Measurements from ENCODE around the gene DLEU7.

The DLEU7 gene

GRCh38 chr13:50843257-50844083 is at the start of gene DLEU7:
Gene DLEU7, minus strand, starts transcription at chr13:50843692. Its CDS starts 46 bp downstream, at chr13:50843646.
- DNase-seq = no peak

DNA sequence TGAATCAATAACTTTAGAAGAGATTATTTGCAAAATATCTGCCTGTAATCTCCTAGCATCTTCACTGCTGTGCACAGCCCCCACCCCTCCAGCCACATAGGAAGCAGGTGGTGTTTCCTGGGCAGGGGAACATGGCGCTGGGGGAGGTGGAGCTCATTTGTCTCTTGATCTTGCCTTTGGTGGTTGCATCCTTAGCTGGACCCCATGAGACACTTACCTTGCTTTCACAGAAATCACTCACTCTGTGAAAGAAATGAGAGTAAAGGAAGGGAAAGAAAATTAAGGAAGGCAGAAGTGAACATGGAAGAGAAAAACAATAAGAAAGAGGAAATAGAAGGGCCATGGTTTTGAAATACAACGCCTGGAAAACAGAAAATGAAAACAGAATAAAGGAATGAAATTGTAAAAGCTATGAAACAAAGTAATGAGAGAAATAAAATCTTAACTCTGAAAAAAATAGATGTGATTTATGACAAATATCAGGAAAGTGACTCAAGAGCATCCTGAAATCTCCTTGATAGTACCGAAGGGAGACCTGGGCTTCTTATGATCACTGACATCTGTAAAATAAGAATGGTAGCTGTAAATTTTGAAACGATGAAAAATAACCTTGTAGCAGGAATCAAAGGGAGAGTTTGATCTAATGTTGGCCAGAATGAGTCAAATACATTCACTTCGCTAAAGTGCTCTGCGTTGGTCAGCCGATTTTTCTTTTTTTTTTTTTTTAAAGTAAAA is 48.9 kb upstream of the DLEU7 start:
- DNase-seq = no peak

GRCh38 chr13:50891206-50891605 is 47.7 kb upstream of the DLEU7 start:
- DNase-seq = no peak

GRCh38 chr13:50889317-50889716 is 45.8 kb upstream of the DLEU7 start:
- no peak for DNase-seq

DNA sequence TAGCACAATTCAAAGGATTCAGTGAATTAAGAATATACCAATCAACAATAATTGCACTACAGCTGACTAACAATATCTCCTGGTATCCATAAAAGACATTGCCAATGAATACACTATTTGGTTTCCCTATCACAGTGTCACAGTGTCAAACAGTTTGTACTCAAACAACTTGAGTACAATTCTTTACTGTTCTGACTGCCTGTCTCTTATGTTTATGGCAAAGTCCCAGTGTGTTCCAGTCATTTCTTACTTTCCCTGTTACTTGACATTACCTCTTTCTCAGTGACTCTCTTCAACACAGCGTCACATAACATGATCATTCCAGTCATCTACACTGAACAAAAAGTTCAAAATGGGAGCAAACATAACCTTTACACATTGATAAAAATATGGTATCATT is 44.9 kb upstream of the DLEU7 start:
- DNase-seq = no peak

GRCh38 chr13:50887151-50887550 is 43.7 kb upstream of the DLEU7 start:
- no peak for DNase-seq

GRCh38 chr13:50884265-50884664 is 40.8 kb upstream of the DLEU7 start:
- DNase-seq = no peak

- DNase-seq = no peak
Observed at GRCh38 chr13:50883728-50884127, 40.2 kb upstream of the DLEU7 start.

GRCh38 chr13:50882816-50883435 is 39.4 kb upstream of the DLEU7 start:
- no peak for DNase-seq

DNA sequence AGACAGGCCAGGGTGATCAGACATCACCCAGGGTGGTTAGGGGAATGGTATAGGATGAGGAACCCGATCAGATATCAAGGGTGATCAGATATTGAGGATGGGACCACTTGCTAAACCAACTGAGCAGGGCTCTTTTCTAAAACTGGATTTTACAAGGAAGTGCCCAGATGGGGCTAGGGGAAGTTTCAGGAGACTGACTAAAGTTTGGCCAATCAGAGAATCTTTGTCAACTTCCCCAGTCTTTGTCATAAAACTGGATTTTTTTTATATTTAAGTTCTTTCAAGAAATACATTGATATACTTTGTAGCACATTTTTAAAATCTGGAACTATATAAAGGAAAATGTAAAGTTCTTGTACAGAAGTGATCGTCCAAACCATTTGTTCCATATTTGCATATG is 30.5 kb upstream of the DLEU7 start:
- no peak for DNase-seq

- DNase-seq = no peak
Observed at GRCh38 chr13:50873467-50873866, 30.0 kb upstream of the DLEU7 start.

GRCh38 chr13:50871405-50871804 is 27.9 kb upstream of the DLEU7 start:
- DNase-seq = no peak

DNA sequence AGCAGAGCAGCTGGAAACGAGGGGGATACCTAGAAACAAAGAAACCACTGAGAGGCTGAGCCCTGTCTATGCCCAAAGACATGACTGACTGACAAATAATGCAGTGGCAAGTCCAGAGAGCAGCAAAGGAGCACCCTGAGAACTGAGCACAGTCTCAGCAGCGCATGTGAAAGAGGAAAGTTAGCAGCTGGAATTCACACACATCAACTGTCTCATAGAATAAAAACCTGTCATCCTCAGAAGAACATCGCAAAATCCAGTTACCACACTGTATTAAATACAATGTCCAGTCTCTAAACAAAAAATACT is 24.1 kb upstream of the DLEU7 start:
- DNase-seq = no peak

DNA sequence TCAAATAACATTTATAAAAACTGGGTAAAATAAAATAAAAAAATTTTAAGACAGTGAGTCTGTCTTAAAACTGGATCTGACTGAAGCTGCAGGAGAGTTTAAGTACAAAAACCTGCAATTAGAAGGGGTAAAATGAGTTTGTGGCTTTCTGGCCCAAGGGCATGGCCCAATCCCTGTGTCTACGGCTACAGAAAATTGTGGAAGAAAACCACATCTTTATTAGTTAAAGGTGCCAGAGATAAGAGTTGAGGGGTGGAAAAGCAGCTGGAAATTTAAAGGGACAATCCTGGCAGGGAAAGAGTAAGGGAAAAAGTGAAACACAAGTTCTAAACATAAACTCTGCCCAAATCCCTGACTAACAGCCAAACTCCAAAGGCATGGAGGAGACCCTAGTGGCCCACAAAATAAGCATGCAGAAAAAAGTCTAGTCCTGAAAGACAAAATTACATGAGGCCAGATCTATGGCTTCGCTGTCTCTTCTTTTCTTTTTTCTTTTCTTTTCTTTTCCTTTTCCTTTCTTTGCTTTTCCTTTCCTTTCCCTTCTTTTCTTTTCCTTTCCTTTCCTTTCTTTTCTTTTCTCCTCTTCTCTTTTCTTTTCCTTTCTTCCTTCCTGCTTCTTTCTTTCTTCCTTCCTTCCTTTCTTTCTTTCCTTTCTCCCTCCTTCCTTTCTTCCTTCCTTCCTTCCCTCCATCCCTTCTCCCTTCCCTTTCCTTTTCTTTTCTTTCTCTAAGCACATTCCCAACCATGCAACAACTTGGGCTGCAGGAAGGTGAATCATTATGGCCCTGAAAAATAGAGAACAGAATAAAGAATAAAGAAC is 23.5 kb upstream of the DLEU7 start:
- DNase-seq = no peak

GRCh38 chr13:50864492-50864891 is 21.0 kb upstream of the DLEU7 start:
- DNase-seq = no peak

GRCh38 chr13:50855681-50856080 is 12.2 kb upstream of the DLEU7 start:
- no peak for DNase-seq

DNA sequence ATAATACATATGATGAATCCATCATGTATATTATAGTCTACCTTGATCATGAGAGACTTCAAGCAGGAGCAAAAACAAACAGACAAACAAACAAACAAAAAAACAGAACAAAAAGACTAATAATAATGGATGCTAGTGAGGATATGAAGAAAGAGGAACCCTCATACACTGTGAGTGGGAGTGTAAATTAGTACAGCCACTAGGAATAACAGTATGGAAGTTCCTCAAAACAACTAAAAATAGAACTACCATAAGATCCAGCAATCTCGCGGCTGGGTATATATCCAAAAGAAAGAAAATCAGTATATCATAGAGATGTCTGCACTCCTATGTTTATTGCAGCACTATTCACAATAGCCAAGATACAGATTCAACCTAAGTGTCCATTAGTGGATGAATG is 7.0 kb upstream of the DLEU7 start:
- DNase-seq = no peak

DNA sequence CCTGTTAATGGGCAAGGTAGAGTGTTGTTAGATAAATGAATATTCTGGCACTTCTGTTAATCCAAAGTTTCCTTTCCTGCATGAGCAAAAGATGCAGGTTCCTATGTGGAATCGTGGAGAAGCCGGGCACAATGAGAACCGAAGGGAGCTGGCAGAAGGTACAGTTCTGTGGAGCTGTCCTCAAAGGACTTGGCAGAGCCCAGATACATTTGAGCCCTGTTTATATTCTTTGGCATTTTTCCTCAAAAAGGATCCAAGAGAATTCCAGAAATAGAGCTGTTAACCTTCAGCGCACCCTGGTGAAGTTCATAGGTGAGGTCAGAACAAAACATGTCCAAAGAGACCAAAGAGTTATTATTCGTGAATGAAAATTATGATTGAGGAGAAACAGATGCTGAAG is 4.0 kb upstream of the DLEU7 start:
- no peak for DNase-seq

GRCh38 chr13:50846861-50847475 is 3.5 kb upstream of the DLEU7 start:
- DNase-seq = no peak

DNA sequence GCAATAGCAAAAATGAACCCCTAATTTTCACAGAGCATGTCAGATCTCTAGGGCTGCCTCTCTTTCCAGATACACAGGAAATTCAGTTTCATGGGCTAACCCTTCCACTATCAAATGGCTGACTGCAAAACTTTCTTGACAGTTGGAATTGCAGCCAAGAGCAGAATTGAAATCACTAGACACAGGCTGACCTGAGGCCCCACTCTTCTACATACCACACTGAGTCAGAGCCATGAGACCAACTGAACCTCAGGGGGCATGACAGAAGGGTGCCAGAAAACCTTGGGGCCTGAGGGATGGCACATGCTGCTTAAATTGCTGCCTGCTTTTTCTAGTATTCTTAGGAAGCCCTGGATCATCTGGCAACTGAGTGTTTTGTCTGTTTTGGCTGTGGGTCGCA is 1.7 kb upstream of the DLEU7 start:
- DNase-seq = no peak

DNA sequence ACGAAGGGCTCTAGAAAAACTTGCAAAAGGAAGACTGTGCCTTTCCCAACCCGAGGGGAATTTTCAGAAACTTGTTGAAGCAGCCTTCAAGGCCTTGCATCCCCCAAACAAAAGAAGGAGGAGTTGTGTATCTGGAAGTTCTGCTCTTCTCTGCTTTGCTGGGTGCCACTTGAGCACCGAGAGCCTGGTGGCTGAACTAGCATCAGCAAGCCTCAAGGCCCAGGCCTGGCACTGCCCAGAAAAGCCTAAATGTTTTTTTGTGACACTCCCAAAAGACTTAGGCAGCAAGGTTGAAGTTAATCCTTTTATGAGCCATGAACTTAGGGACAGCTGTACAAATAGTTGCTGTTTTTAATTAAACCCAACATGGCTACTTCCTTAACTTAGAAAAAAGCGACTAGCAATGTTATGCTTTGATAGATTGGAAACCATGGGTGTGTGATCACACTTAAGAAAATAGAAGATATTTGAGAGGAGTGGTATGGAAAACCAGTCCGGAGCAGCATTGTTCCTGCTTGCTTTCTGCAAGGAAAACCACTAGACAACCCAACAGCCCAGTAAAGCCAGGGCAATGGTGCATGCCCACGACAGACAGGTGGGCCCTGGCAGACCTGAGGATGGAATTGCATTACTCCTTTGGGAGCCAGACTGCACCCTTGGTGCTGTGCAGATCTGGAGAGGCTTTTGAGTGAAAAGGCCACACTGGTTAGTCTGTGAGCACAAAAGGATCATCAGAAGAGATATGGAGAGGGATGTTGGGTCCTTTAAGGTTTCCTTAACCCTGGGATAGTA is 788 bp upstream of the DLEU7 start:
- DNase-seq = no peak

GRCh38 chr13:50842990-50843256 is 569 bp downstream of the DLEU7 start:
- no peak for DNase-seq
